Measurements from ENCODE around the gene CES2.

DNA sequence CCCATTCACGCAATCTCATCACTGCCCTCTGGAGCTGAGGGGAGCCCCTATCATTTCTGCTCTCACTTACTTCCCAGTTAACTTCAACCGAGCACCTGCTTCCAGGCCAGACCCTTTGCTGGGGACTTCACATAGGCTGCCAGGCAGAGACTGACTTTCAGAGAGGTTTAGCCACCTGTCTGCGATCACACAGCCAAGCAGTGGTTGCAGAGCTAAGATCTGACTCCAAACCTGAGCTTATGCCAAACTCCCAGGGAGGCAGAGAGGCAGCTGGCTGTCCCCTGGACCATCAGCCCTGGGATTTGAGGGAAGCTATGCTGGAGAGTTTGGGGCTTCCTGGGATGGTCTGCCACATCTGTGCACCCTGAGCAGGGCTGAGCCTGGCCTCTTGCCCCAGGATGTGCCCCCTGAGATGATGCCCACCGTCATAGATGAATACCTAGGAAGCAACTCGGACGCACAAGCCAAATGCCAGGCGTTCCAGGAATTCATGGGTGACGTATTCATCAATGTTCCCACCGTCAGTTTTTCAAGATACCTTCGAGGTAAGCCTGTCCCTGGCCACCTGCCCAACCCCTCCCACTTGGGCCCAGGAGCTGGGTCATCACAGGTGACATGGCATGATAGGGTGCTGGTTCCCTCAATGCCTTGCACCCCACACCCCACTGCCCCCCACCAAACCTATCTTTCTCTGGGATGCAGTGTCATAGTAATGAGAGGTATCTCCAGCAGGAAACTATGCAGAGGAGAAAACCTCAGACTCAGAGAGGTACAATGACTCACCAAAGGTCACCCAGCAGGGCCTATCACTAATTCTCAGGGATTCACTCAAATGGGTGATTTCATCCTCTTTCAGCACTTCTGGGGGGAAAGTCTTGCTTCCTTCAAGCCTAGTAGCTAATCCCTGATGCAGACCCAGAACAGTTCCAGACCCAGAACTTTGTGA is 35.7 kb downstream of the CES2 start:
- no peak for TF ChIP-seq EZH2 (IDR thresholded peaks at IDR 0.05; ENCODE audit: borderline replicate concordance, low read depth, low read length, severe bottlenecking)
- TF ChIP-seq, protein P1, sequence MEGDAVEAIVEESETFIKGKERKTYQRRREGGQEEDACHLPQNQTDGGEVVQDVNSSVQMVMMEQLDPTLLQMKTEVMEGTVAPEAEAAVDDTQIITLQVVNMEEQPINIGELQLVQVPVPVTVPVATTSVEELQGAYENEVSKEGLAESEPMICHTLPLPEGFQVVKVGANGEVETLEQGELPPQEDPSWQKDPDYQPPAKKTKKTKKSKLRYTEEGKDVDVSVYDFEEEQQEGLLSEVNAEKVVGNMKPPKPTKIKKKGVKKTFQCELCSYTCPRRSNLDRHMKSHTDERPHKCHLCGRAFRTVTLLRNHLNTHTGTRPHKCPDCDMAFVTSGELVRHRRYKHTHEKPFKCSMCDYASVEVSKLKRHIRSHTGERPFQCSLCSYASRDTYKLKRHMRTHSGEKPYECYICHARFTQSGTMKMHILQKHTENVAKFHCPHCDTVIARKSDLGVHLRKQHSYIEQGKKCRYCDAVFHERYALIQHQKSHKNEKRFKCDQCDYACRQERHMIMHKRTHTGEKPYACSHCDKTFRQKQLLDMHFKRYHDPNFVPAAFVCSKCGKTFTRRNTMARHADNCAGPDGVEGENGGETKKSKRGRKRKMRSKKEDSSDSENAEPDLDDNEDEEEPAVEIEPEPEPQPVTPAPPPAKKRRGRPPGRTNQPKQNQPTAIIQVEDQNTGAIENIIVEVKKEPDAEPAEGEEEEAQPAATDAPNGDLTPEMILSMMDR (IDR thresholded peaks at IDR 0.05; ENCODE audit: borderline replicate concordance, extremely low read depth, low read length, poor library complexity, severe bottlenecking), result no peak
